G401.6 (cell line): ENCODE results near the gene TLE5.

ENCODE experiments used
- FAIRE-seq: peaks from 2 replicates; lab custom pipeline; 2012; peaks lifted over from hg19 to GRCh38; lab: Jason Lieb, UNC

Gene TLE5

GRCh38 chr19:3062165-3063105 is at the start of gene TLE5:
Gene TLE5, minus strand, starts transcription at chr19:3062495. Its CDS starts 295 bp downstream, at chr19:3062200.
- FAIRE-seq, result no peak

GRCh38 chr19:3111586-3112247 is 49.4 kb upstream of the TLE5 start:
- no peak for FAIRE-seq

- FAIRE-seq, result no peak
These were observed 48.0 kb upstream of the TLE5 start for GRCh38 chr19:3110126-3110825.

GRCh38 chr19:3109491-3109890 is 47.2 kb upstream of the TLE5 start:
- FAIRE-seq, result no peak

- FAIRE-seq, result no peak
These were observed 46.5 kb upstream of the TLE5 start for GRCh38 chr19:3108775-3109174.

GRCh38 chr19:3107658-3108057 is 45.4 kb upstream of the TLE5 start:
- no peak for FAIRE-seq

GRCh38 chr19:3106509-3107141 is 44.3 kb upstream of the TLE5 start:
- FAIRE-seq, result no peak

GRCh38 chr19:3105641-3106508 is 43.6 kb upstream of the TLE5 start:
- no peak for FAIRE-seq

- no peak for FAIRE-seq
These were observed 42.4 kb upstream of the TLE5 start for GRCh38 chr19:3104708-3104983.

GRCh38 chr19:3102239-3103140 is 40.2 kb upstream of the TLE5 start:
- no peak for FAIRE-seq

GRCh38 chr19:3100747-3101730 is 38.7 kb upstream of the TLE5 start:
- no peak for FAIRE-seq

- FAIRE-seq, result no peak
These were observed 38.0 kb upstream of the TLE5 start for GRCh38 chr19:3100331-3100730.

GRCh38 chr19:3099347-3100145 is 37.3 kb upstream of the TLE5 start:
- no peak for FAIRE-seq

- no peak for FAIRE-seq
These were observed 36.4 kb upstream of the TLE5 start for GRCh38 chr19:3098515-3099346.

GRCh38 chr19:3098141-3098514 is 35.8 kb upstream of the TLE5 start:
- no peak for FAIRE-seq

- FAIRE-seq, result no peak
These were observed 35.2 kb upstream of the TLE5 start for GRCh38 chr19:3097442-3097871.

- no peak for FAIRE-seq
These were observed 34.6 kb upstream of the TLE5 start for GRCh38 chr19:3096902-3097326.
